Astrocyte of the spinal cord (primary cell): ENCODE results near the gene COG7.

Source experiments
- DNase-seq: peaks from one replicate; pipeline ENCODE4 v3.0.0; 2011; ENCODE audit warnings: low read depth, low spot score
- H3K4me3 ChIP-seq: 2 replicates; pipeline ENCODE4 v1.5.1; 2011; ENCODE audit warnings: low read depth, mild to moderate bottlenecking, low read length, moderate library complexity
- in situ Hi-C: cut with HindIII; loops from 2 replicates; pipeline ENCODE4 v1.10.0; 2017; ENCODE audit warnings: low sequenced_read_pairs
- TF ChIP-seq, protein P1 (sequence below): IDR thresholded peaks from 2 replicates; pipeline ENCODE4 v1.5.1; 2012; ENCODE audit warnings: low read depth, mild to moderate bottlenecking, low read length, inconsistent platforms

Gene COG7

DNA sequence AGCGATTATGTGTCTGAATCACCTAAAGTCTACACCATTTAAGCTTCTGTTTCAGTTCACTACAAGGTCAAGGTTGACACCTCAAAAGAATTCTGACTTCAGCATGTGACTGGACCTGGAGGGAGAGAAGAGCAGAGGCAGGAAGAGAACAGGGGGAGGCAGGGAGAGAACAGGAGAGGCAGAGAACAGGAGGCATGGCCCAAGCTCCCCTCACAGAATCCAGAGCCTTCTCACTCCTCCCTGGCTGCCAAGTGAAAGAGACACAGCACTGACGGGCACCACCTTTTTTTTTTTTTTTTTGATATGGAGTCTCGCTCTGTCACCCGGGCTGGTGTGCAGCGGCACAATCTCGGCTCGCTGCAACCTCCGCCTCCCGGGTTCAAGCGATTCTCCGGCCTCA, 45.9 kb upstream of the COG7 start:
- in situ Hi-C loops = no loop called here
- no peak for DNase-seq
- TF ChIP-seq, protein P1, sequence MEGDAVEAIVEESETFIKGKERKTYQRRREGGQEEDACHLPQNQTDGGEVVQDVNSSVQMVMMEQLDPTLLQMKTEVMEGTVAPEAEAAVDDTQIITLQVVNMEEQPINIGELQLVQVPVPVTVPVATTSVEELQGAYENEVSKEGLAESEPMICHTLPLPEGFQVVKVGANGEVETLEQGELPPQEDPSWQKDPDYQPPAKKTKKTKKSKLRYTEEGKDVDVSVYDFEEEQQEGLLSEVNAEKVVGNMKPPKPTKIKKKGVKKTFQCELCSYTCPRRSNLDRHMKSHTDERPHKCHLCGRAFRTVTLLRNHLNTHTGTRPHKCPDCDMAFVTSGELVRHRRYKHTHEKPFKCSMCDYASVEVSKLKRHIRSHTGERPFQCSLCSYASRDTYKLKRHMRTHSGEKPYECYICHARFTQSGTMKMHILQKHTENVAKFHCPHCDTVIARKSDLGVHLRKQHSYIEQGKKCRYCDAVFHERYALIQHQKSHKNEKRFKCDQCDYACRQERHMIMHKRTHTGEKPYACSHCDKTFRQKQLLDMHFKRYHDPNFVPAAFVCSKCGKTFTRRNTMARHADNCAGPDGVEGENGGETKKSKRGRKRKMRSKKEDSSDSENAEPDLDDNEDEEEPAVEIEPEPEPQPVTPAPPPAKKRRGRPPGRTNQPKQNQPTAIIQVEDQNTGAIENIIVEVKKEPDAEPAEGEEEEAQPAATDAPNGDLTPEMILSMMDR = no peak
- H3K4me3 ChIP-seq = no peak overlapping the region

DNA sequence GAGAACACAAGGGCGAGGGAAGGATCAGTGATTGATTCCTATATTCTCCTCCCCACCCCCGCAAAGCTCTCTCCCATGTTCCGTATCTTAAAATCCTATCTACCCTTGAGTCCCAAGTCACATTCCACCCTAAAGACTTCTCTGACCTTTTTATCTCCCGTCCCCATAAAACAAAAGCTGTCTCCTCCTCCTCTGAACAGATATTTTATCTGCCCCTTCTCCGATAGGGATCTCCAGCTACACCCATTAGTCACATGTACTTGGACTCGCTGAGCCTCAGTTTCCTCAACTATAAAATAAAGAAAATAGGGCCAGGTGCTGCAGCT, 44.5 kb upstream of the COG7 start:
- in situ Hi-C loops = no loop called here
- DNase-seq = no peak
- no peak overlapping the region for H3K4me3 ChIP-seq
- TF ChIP-seq, protein P1 = no peak

DNA sequence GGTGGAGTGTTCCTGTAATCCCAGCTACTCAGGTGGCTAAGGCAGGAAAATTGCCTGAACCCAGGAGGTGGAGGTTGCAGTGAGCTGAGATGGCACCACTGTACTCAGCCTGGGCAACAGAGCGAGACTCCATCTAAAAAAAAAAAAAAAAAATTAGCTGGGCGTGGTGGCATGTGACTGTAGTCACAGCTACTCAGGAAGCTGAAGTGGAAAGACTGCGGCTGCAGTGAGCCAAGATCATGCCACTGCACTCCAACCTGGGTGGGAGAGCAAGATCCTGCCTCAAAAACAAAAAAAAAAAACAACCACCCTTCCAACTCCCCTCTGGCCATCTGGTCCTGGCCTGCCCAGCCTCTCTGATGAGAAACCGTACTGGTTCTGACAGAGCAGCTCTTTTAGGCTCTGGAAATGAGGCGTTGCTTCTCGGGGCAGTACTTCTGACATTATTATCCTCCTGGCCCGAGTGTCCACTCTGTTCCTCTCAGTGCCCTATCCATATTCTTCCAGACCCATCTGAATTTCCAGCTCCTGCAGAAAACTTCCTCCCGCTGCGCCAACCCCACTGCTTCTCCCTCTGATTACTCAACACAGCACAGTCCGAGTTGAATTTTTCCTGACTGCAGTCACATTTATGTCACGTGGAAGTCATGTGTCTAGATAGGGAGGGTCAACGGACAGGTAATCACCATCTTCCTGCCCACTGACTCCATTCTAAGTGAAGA, 44.0 kb upstream of the COG7 start:
- no peak for DNase-seq
- in situ Hi-C loops = no loop called here

DNA sequence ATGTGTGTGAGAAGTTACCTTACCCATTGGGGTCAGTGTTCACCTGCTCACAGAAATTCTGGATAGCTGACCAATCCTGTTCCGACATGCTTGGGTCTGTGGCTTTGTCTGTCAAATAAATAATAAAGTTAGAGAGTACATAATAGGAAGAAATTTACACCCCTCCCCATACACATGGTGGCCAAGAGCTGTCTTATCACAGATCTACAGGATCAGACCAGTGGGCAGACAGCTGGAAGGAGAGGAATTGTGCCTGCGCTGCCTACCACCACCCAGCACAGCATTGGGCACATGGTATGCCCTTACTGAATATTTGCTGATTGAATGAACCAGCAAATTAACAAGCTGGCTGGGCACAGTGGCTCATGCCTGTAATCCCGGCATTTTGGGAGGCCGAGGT, 42.7 kb upstream of the COG7 start:
- in situ Hi-C loops = no loop called here
- DNase-seq = no peak
- TF ChIP-seq, protein P1 = no peak
- H3K4me3 ChIP-seq = no peak overlapping the region

More for the DNA sequence above, 44.0 kb upstream of the COG7 start:
- TF ChIP-seq, protein P1 = no peak
- H3K4me3 ChIP-seq = no peak overlapping the region

DNA sequence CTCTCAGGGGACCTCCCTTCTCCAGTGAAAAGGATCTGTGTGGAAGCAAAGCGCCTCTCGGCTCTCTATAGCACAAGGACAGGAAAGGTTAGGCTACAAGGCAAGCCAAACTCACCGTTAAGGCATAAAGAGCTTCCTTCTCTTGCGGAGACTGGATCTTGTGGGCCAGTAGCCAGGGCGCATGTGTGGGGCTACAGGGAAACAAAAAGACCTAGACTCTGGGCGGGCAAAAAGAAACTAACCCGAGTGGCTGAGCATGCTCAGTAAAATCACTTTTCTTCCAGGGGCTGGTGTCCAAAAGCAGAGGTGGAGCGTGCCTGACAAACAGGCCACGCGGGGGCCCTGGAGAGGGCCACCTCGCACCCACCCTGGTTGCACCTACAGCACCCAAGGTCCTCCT, 41.2 kb upstream of the COG7 start:
- DNase-seq = no peak
- no peak overlapping the region for H3K4me3 ChIP-seq
- TF ChIP-seq, protein P1 = no peak
- in situ Hi-C loops = no loop called here

DNA sequence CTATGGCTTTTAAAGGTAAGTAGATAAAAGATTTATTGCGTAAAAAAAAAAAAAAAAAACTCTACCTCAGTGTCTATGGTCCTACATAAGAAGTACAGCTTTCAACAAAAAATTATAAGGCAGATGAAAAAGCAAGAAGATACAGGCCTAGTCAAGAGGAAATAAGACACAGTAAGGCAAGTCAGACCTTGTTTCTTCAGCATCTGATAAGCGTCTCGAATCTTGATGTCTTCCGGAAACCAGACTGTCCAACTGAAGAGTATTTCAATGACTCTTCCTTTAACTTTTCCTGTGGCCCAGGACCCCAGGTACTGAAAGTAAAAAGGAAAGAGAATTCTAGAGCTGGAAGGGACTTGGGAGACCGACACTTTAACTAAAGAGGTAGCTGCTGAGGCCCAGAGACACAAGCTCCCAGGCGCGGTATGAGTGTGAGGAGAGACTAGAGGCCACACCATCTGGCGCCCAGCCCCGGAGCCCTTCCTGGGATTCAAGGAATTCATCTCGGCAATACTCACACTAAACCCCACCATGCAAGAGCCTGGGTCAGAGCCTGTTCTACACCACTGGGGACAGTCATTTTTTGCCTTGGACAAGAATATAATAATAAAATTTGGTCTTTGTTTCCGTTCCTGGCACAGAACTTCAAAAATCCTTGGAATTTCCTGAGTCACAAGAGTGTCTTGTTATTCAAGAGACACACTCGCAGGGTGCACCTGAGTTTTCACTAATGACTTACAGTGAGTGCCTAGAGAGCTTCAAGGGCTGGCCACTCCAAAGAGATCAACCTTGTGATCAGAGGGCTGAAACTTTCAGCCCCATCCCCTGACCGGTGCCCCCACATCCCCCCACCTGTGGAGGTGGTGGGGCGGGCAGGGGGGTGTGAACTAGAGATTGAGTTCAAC, 38.8 kb upstream of the COG7 start:
- H3K4me3 ChIP-seq = no peak overlapping the region
- in situ Hi-C loops = no loop called here
- peak; percentile 9 for DNase-seq
- TF ChIP-seq, protein P1 = no peak
